HepG2 (cell line): ENCODE data around the gene CLPTM1. TPM values are rescaled to one million over a fixed set of nuclear protein-coding genes. Genes with fewer than 3 reads are reported as not detected.

Source experiments
- ASH2L ChIP-seq: fragments of 300-600, 200-600 bp; sonication (generic); IDR thresholded peaks from 2 replicates; pipeline ENCODE4 v1.7.0; 2017; ENCODE audit warnings: low read depth, mild to moderate bottlenecking, moderate library complexity, mixed read lengths, low read length; ENCODE audit not compliant: insufficient read length
- CSRNP1 ChIP-seq: sonication (generic); formaldehyde crosslinking; IDR thresholded peaks from 2 replicates; pipeline ENCODE4 v1.8.1; 2023; ENCODE audit warnings: mild to moderate bottlenecking, missing genetic modification reagents
- MBNL3 ChIP-seq: fragments of 250-450 bp; sonication (Bioruptor Pico); conservative IDR thresholded peaks from 2 replicates; pipeline ENCODE4 v1.8.0; 2022; ENCODE audit warnings: mild to moderate bottlenecking, inconsistent platforms
- MXD3 ChIP-seq: IDR thresholded peaks from 2 replicates; pipeline ENCODE4 v1.6.1; 2016; ENCODE audit warnings: mild to moderate bottlenecking, missing biosample characterization, missing genetic modification reagents
- ZNF281 ChIP-seq: sonication (generic); formaldehyde crosslinking; IDR thresholded peaks from 2 replicates; pipeline ENCODE4 v1.4.0; 2020; ENCODE audit warnings: missing genetic modification reagents, borderline replicate concordance
- ZNF3 ChIP-seq: IDR thresholded peaks from 2 replicates; pipeline ENCODE4 v1.7.0; 2017; ENCODE audit warnings: inconsistent platforms
- ZNF318 ChIP-seq: sonication (generic); formaldehyde crosslinking; IDR thresholded peaks from 2 replicates; pipeline ENCODE4 v1.4.0; 2020; ENCODE audit warnings: mild to moderate bottlenecking, missing genetic modification reagents
- ZNF512 ChIP-seq: sonication (generic); formaldehyde crosslinking; IDR thresholded peaks from 2 replicates; pipeline ENCODE4 v1.4.0; 2020; ENCODE audit warnings: mild to moderate bottlenecking, missing genetic modification reagents
- ZNF672 ChIP-seq: sonication (generic); formaldehyde crosslinking; IDR thresholded peaks from 2 replicates; pipeline ENCODE4 v1.8.1; 2022; ENCODE audit warnings: missing genetic modification reagents
- ZSCAN31 ChIP-seq: sonication (generic); formaldehyde crosslinking; IDR thresholded peaks from 2 replicates; pipeline ENCODE4 v1.5.0; 2020; ENCODE audit warnings: low read depth, mild to moderate bottlenecking, missing genetic modification reagents
- polyA plus RNA-seq, 8 experiments: library from polyadenylated mRNA; depleted of rRNA in 3 of 8; stranded (reverse) in 7 of 8; unstranded in 1 of 8; fragments of >200 nt; fragmentation: Illumina TruSeq in 4 of 8; extraction: Trizol in 4 of 8; gene quantifications; 2 replicates each; pipeline versions ENCODE4 v1.2.1 to v1.2.3, GENCODE V29; 2011 to 2016; ENCODE audit warnings: low read depth in 4 of 8, missing spikeins in 1 of 8, mixed read lengths in 1 of 8; ENCODE audit not compliant: insufficient read depth in 1 of 8
- total RNA-seq, 5 experiments: library from RNA; depleted of rRNA; stranded (reverse); fragments of >200 nt; fragmentation: Illumina TruSeq; extraction: Trizol; gene quantifications; 2 replicates each; pipeline ENCODE4 v1.2.3, GENCODE V29; 2016; ENCODE audit warnings: low read depth in 1 of 5

The CLPTM1 gene
- total and polyA plus RNA-seq, 2 of the 13 experiments (the other 11 are each of a cell fraction or from before 2014, with no cell fraction given) = 34.9 to 42.8 TPM

- TF ChIP-seq MXD3 (CRISPR knock-in tag) (peak; percentile 22; the same call in 1 of the 2 replicates), MBNL3 (CRISPR knock-in tag) (no peak), ZSCAN31 (CRISPR knock-in tag) (0 out of 2 replicates have a peak, but pooled peaks have one; percentile 44), CSRNP1 (CRISPR knock-in tag) (peak; percentile 78; the same call in 1 of the 2 replicates), ASH2L (peak; percentile 90), ZNF281 (CRISPR knock-in tag) (peak; percentile 58), ZNF318 (no peak), ZNF3 (CRISPR knock-in tag) (no peak), ZNF512 (CRISPR knock-in tag) (no peak), ZNF672 (CRISPR knock-in tag) (no peak)
Measured at GRCh38 chr19:45038931-45039893, 84.0 kb downstream of the CLPTM1 start, which contains the start of gene CLASRP (continued).
